GM23338 (cell line): ENCODE data around the gene RAPGEF4. TPM values are rescaled to one million over a fixed set of nuclear protein-coding genes. Genes with fewer than 3 reads are reported as not detected.

ENCODE experiments used
- ATAC-seq: fragments of 200-7000 bp; cut with Tn5 transposase; 3 replicates; pipeline ENCODE4 v1.9.1; 2020
- DNase-seq: peaks from one replicate; pipeline ENCODE4 v3.0.0-alpha.2; 2015; ENCODE audit warnings: low spot score
- H2AFZ ChIP-seq: fragments of 200-600 bp; sonication (generic); 2 replicates; pipeline ENCODE4 v1.8.0; 2016; ENCODE audit warnings: antibody characterized with exemption, mild to moderate bottlenecking, moderate library complexity
- H3F3A ChIP-seq: fragments of 200-600 bp; sonication (generic); replicated peaks from 2 replicates; pipeline ENCODE4 v1.8.0; 2017; ENCODE audit warnings: antibody characterized with exemption, mixed run types, low read depth
- H3K27ac ChIP-seq: fragments of 200-600 bp; sonication (generic); 2 replicates; pipeline ENCODE4 v1.6.1; 2016; ENCODE audit warnings: low read depth
- H3K27me3 ChIP-seq: fragments of 200-600 bp; sonication (generic); 2 replicates; pipeline ENCODE4 v1.8.0; 2016; ENCODE audit warnings: mild to moderate bottlenecking, mixed run types, moderate library complexity; ENCODE audit not compliant: insufficient read depth
- H3K36me3 ChIP-seq: fragments of 200-600 bp; sonication (generic); 2 replicates; pipeline ENCODE4 v1.8.0; 2016; ENCODE audit warnings: mild to moderate bottlenecking; ENCODE audit not compliant: insufficient read depth
- H3K4me1 ChIP-seq: fragments of 200-600 bp; sonication (generic); 2 replicates; pipeline ENCODE4 v1.8.0; 2016; ENCODE audit warnings: mild to moderate bottlenecking, moderate library complexity; ENCODE audit not compliant: insufficient read depth
- H3K4me2 ChIP-seq: fragments of 200-600 bp; sonication (generic); 2 replicates; pipeline ENCODE4 v1.7.1; 2017; ENCODE audit warnings: mixed run types
- H3K4me3 ChIP-seq: fragments of 200-600 bp; sonication (generic); 2 replicates; pipeline ENCODE4 v1.6.1; 2016; ENCODE audit warnings: mixed run types
- H3K79me2 ChIP-seq: fragments of 200-600 bp; sonication (generic); replicated peaks from 2 replicates; pipeline ENCODE4 v1.8.0; 2017; ENCODE audit warnings: mild to moderate bottlenecking; ENCODE audit not compliant: insufficient read depth
- H3K9me2 ChIP-seq: fragments of 200-600 bp; sonication (generic); 2 replicates; pipeline ENCODE4 v1.8.0; 2017; ENCODE audit not compliant: insufficient read depth
- H4K20me1 ChIP-seq: fragments of 200-600 bp; sonication (generic); replicated peaks from 2 replicates; pipeline ENCODE4 v1.8.0; 2017; ENCODE audit warnings: mild to moderate bottlenecking; ENCODE audit not compliant: insufficient read depth
- H3K27ac Mint-ChIP-seq: 2 replicates; pipeline ENCODE4 v1.8.0; 2020; ENCODE audit warnings: inconsistent platforms, mild to moderate bottlenecking, moderate library complexity, mixed read lengths
- H3K27me3 Mint-ChIP-seq: 3 replicates; pipeline ENCODE4 v1.8.0; 2022; ENCODE audit warnings: low read depth, mild to moderate bottlenecking, moderate library complexity, mixed read lengths, inconsistent platforms; ENCODE audit not compliant: insufficient read depth, poor library complexity
- H3K36me3 Mint-ChIP-seq: 3 replicates; pipeline ENCODE4 v1.8.0; 2021; ENCODE audit warnings: low read depth, mild to moderate bottlenecking, inconsistent platforms, moderate library complexity, mixed read lengths
- H3K4me1 Mint-ChIP-seq: 3 replicates; pipeline ENCODE4 v1.8.0; 2020; ENCODE audit warnings: mild to moderate bottlenecking, inconsistent platforms, mixed read lengths
- H3K4me3 Mint-ChIP-seq: 3 replicates; pipeline ENCODE4 v1.8.0; 2021; ENCODE audit warnings: moderate library complexity, mild to moderate bottlenecking, inconsistent platforms, mixed read lengths
- H3K9me3 Mint-ChIP-seq: 3 replicates; pipeline ENCODE4 v1.8.0; 2020; ENCODE audit warnings: moderate library complexity, mild to moderate bottlenecking, inconsistent platforms, mixed read lengths
- CREB1 ChIP-seq: fragments of 250-450 bp; sonication (Bioruptor Pico); IDR thresholded peaks from 2 replicates; pipeline ENCODE4 v1.5.0; 2020; ENCODE audit warnings: low read depth, mild to moderate bottlenecking, moderate library complexity
- CTCF ChIP-seq, 2 experiments: fragments of 200-600 bp in 1 of 2; sonication (generic) in 1 of 2; conservative IDR thresholded peaks; 2 replicates each; pipeline versions ENCODE4 v1.5.1 to v1.6.1; 2016 to 2017; ENCODE audit warnings: antibody characterized with exemption in 2 of 2, low read depth in 2 of 2, mild to moderate bottlenecking in 2 of 2, moderate library complexity in 1 of 2
- EZH2 ChIP-seq: fragments of 200-600 bp; sonication (generic); IDR thresholded peaks from one replicate; pipeline ENCODE4 v1.8.0; 2017; ENCODE audit warnings: antibody characterized with exemption, mild to moderate bottlenecking, low read depth; ENCODE audit not compliant: unreplicated experiment
- JUNB ChIP-seq: IDR thresholded peaks from one replicate; pipeline ENCODE4 v1.6.1; 2016; ENCODE audit warnings: antibody characterized with exemption; ENCODE audit not compliant: unreplicated experiment
- NANOG ChIP-seq: IDR thresholded peaks from 2 replicates; pipeline ENCODE4 v1.6.1; 2016; ENCODE audit warnings: antibody characterized with exemption, borderline replicate concordance
- POLR2AphosphoS5 ChIP-seq: IDR thresholded peaks from 2 replicates; pipeline ENCODE4 v1.6.1; 2016; ENCODE audit warnings: antibody characterized with exemption, low read depth
- REST ChIP-seq: IDR thresholded peaks from one replicate; pipeline ENCODE4 v1.6.1; 2018; ENCODE audit warnings: antibody characterized with exemption; ENCODE audit not compliant: unreplicated experiment
- STAT1 ChIP-seq: IDR thresholded peaks from one replicate; pipeline ENCODE4 v1.6.1; 2016; ENCODE audit warnings: antibody characterized with exemption; ENCODE audit not compliant: unreplicated experiment
- ZNF331 ChIP-seq: fragments of 250-450 bp; sonication (Bioruptor Pico); IDR thresholded peaks from 2 replicates; pipeline ENCODE4 v1.5.0; 2020; ENCODE audit warnings: low read depth, mild to moderate bottlenecking, moderate library complexity
- polyA plus RNA-seq: library from polyadenylated mRNA; unstranded; fragments of >200 nt; fragmentation: Nextera tagmentation; extraction: Ambion mirVana; gene quantifications from 2 replicates; pipeline ENCODE4 v1.2.1, GENCODE V29; 2016
- total RNA-seq: library from RNA; depleted of rRNA; stranded (reverse); fragments of >200 nt; shearing (Covaris generic); gene quantifications from 2 replicates; pipeline ENCODE4 v1.2.3, GENCODE V29; 2014
- TF ChIP-seq, protein P1 (sequence below): fragments of 250-450 bp; sonication (Bioruptor Pico); IDR thresholded peaks from 2 replicates; pipeline ENCODE4 v1.5.0; 2020; ENCODE audit warnings: mild to moderate bottlenecking, moderate library complexity

The RAPGEF4 gene
- total and polyA plus RNA-seq, 2 experiments from 2014 or later, result 1.7 to 4.7 TPM

GRCh38 chr2:172777431-172777830 lies 41.8 kb downstream of the RAPGEF4 start:
- ATAC-seq (no peak), DNase-seq (no peak)

GRCh38 chr2:172782506-172783164 lies 47.0 kb downstream of the RAPGEF4 start:
- no peaks in the 10 kb centered on the region for H3K4me1 Mint-ChIP-seq
- Histone ChIP-seq H3K36me3 (no peaks in the 10 kb centered on the region), H3K27ac (no peak overlapping the region), H3K27me3 (no peaks in the 10 kb centered on the region), H3K4me1 (no peaks in the 10 kb centered on the region), H2AFZ (no peak overlapping the region), H3K79me2 (no peaks in the 10 kb centered on the region), H3K9me2 (no peaks in the 10 kb centered on the region), H3K4me2 (no peak overlapping the region), H3K4me3 (no peak overlapping the region), H4K20me1 (no peaks in the 10 kb centered on the region), H3F3A (no peaks in the 10 kb centered on the region)
- H3K9me3 Mint-ChIP-seq, result no peaks in the 10 kb centered on the region; the same call in 2 of the 3 replicates
- DNase-seq (no peak), ATAC-seq (no peak)
- no peaks in the 10 kb centered on the region for H3K27me3 Mint-ChIP-seq
- H3K4me3 Mint-ChIP-seq, result no peak overlapping the region
- no peak overlapping the region for H3K27ac Mint-ChIP-seq
- H3K36me3 Mint-ChIP-seq, result no peaks in the 10 kb centered on the region
- no peak for TF ChIP-seq JUNB
- TF ChIP-seq CTCF (conservative IDR thresholded peaks at IDR 0.05; ENCODE audit: low read depth in 2 of 2), result no peak
- TF ChIP-seq REST, result no peak
- no peak for TF ChIP-seq POLR2AphosphoS5
- no peak for TF ChIP-seq ZNF331 (CRISPR knock-in tag)
- no peak for TF ChIP-seq NANOG
- TF ChIP-seq EZH2, result no peak
- no peak for TF ChIP-seq STAT1
- no peak for TF ChIP-seq CREB1 (CRISPR knock-in tag)
- TF ChIP-seq, protein P1, sequence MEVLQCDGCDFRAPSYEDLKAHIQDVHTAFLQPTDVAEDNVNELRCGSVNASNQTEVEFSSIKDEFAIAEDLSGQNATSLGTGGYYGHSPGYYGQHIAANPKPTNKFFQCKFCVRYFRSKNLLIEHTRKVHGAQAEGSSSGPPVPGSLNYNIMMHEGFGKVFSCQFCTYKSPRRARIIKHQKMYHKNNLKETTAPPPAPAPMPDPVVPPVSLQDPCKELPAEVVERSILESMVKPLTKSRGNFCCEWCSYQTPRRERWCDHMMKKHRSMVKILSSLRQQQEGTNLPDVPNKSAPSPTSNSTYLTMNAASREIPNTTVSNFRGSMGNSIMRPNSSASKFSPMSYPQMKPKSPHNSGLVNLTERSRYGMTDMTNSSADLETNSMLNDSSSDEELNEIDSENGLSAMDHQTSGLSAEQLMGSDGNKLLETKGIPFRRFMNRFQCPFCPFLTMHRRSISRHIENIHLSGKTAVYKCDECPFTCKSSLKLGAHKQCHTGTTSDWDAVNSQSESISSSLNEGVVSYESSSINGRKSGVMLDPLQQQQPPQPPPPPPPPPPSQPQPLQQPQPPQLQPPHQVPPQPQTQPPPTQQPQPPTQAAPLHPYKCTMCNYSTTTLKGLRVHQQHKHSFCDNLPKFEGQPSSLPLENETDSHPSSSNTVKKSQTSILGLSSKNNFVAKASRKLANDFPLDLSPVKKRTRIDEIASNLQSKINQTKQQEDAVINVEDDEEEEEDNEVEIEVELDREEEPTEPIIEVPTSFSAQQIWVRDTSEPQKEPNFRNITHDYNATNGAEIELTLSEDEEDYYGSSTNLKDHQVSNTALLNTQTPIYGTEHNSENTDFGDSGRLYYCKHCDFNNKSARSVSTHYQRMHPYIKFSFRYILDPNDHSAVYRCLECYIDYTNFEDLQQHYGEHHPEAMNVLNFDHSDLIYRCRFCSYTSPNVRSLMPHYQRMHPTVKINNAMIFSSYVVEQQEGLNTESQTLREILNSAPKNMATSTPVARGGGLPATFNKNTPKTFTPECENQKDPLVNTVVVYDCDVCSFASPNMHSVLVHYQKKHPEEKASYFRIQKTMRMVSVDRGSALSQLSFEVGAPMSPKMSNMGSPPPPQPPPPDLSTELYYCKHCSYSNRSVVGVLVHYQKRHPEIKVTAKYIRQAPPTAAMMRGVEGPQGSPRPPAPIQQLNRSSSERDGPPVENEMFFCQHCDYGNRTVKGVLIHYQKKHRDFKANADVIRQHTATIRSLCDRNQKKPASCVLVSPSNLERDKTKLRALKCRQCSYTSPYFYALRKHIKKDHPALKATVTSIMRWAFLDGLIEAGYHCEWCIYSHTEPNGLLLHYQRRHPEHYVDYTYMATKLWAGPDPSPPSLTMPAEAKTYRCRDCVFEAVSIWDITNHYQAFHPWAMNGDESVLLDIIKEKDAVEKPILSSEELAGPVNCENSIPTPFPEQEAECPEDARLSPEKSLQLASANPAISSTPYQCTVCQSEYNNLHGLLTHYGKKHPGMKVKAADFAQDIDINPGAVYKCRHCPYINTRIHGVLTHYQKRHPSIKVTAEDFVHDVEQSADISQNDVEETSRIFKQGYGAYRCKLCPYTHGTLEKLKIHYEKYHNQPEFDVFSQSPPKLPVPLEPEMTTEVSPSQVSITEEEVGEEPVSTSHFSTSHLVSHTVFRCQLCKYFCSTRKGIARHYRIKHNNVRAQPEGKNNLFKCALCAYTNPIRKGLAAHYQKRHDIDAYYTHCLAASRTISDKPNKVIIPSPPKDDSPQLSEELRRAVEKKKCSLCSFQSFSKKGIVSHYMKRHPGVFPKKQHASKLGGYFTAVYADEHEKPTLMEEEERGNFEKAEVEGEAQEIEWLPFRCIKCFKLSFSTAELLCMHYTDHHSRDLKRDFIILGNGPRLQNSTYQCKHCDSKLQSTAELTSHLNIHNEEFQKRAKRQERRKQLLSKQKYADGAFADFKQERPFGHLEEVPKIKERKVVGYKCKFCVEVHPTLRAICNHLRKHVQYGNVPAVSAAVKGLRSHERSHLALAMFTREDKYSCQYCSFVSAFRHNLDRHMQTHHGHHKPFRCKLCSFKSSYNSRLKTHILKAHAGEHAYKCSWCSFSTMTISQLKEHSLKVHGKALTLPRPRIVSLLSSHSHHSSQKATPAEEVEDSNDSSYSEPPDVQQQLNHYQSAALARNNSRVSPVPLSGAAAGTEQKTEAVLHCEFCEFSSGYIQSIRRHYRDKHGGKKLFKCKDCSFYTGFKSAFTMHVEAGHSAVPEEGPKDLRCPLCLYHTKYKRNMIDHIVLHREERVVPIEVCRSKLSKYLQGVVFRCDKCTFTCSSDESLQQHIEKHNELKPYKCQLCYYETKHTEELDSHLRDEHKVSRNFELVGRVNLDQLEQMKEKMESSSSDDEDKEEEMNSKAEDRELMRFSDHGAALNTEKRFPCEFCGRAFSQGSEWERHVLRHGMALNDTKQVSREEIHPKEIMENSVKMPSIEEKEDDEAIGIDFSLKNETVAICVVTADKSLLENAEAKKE (CRISPR knock-in tag), result no peak

More at GRCh38 chr2:172777431-172777830, 41.8 kb downstream of the RAPGEF4 start:
- Mint-ChIP-seq H3K4me1 (no peaks in the 10 kb centered on the region), H3K9me3 (no peaks in the 10 kb centered on the region; the same call in 2 of the 3 replicates), H3K36me3 (no peaks in the 10 kb centered on the region), H3K4me3 (no peak overlapping the region), H3K27me3 (peaks cover 2% of the 10 kb centered on the region), H3K27ac (no peak overlapping the region)
- no peaks in the 10 kb centered on the region for H4K20me1 ChIP-seq
- no peak overlapping the region for H3K27ac ChIP-seq
- no peak overlapping the region for H2AFZ ChIP-seq
- H3K4me3 ChIP-seq, result no peak overlapping the region
- H3K79me2 ChIP-seq, result no peaks in the 10 kb centered on the region
- TF ChIP-seq NANOG, result no peak
- H3F3A ChIP-seq, result no peaks in the 10 kb centered on the region
- H3K4me2 ChIP-seq, result no peak overlapping the region
- H3K27me3 ChIP-seq, result no peaks in the 10 kb centered on the region
- no peaks in the 10 kb centered on the region for H3K36me3 ChIP-seq
- no peaks in the 10 kb centered on the region for H3K4me1 ChIP-seq
- H3K9me2 ChIP-seq, result no peaks in the 10 kb centered on the region
